HG02938 (cell line): ENCODE data around the gene TCF12.
"Not testable (repeated sequence)": the region's sequence is repeated elsewhere in the genome, so short reads cannot be mapped to it uniquely, and the experiment has no call there.

Source experiments
- ATAC-seq: cut with Tn5 transposase; IDR thresholded peaks from one replicate; pipeline ENCODE4 v1.9.1; 2021; ENCODE audit warnings: mild to moderate bottlenecking, moderate library complexity; ENCODE audit not compliant: unreplicated experiment

TCF12 gene

GRCh38 chr15:56973463-56973862, 55.0 kb downstream of the TCF12 start:
- no peak for ATAC-seq

GRCh38 chr15:56977232-56977631, 58.8 kb downstream of the TCF12 start:
- no peak for ATAC-seq

- no peak for ATAC-seq
These were observed 60.6 kb downstream of the TCF12 start for GRCh38 chr15:56978898-56979662.

GRCh38 chr15:56980473-56980872, 62.0 kb downstream of the TCF12 start:
- ATAC-seq = no peak

- no peak for ATAC-seq
These were observed 62.7 kb downstream of the TCF12 start for GRCh38 chr15:56981160-56981559.

- no peak for ATAC-seq
These were observed 64.5 kb downstream of the TCF12 start for GRCh38 chr15:56982987-56983386.

- ATAC-seq = no peak
These were observed 66.4 kb downstream of the TCF12 start for GRCh38 chr15:56984681-56985481.

- no peak for ATAC-seq
These were observed 67.4 kb downstream of the TCF12 start for GRCh38 chr15:56985856-56986255.

- no peak for ATAC-seq
These were observed 68.8 kb downstream of the TCF12 start for GRCh38 chr15:56987286-56987685.

GRCh38 chr15:56988219-56988618, 69.8 kb downstream of the TCF12 start:
- ATAC-seq = no peak

GRCh38 chr15:56989411-56989924, 71.0 kb downstream of the TCF12 start:
- no peak for ATAC-seq

GRCh38 chr15:56991017-56991416, 72.6 kb downstream of the TCF12 start:
- ATAC-seq = no peak

GRCh38 chr15:56992725-56993124, 74.3 kb downstream of the TCF12 start:
- no peak for ATAC-seq

GRCh38 chr15:56994280-56994679, 75.8 kb downstream of the TCF12 start:
- no peak for ATAC-seq

GRCh38 chr15:56996093-56996492, 77.6 kb downstream of the TCF12 start:
- ATAC-seq = no peak

GRCh38 chr15:56996746-56997470, 78.5 kb downstream of the TCF12 start:
- ATAC-seq = no peak

GRCh38 chr15:57003418-57003817, 85.0 kb downstream of the TCF12 start:
- ATAC-seq = no peak

- no peak for ATAC-seq
These were observed 86.8 kb downstream of the TCF12 start for GRCh38 chr15:57005244-57005643.

- not testable (repeated sequence) for ATAC-seq
These were observed 89.4 kb downstream of the TCF12 start for GRCh38 chr15:57007797-57008196.

GRCh38 chr15:57010724-57011123, 92.3 kb downstream of the TCF12 start:
- ATAC-seq = no peak

GRCh38 chr15:57012556-57012955, 94.1 kb downstream of the TCF12 start:
- ATAC-seq = no peak
